Choroid plexus epithelial cell (primary cell): ENCODE results near the gene RPUSD4.
A peak's percentile ranks its signal among the peaks of the same experiment; 100 is the strongest.

ENCODE experiments used
- DNase-seq: peaks from one replicate; pipeline ENCODE4 v3.0.0-alpha.2; 2010; ENCODE audit warnings: low read depth
- H3K4me3 ChIP-seq: 2 replicates; pipeline ENCODE4 v1.5.1; 2011; ENCODE audit warnings: low read depth, mild to moderate bottlenecking, control low read depth, low read length, moderate library complexity
- CTCF ChIP-seq: conservative IDR thresholded peaks from 2 replicates; pipeline ENCODE4 v1.5.1; 2011; ENCODE audit warnings: low read depth, mild to moderate bottlenecking, control low read depth, inconsistent platforms, low read length, moderate library complexity

RPUSD4 gene

GRCh38 chr11:126172596-126173038 lies 38.8 kb downstream of the RPUSD4 start:
- no peak overlapping the region for H3K4me3 ChIP-seq
- DNase-seq, result no peak
- TF ChIP-seq CTCF, result no peak

- DNase-seq, result no peak
- no peak for TF ChIP-seq CTCF
- no peak overlapping the region for H3K4me3 ChIP-seq
Measured at GRCh38 chr11:126169291-126169690, 42.2 kb downstream of the RPUSD4 start.

GRCh38 chr11:126167488-126167887 lies 44.0 kb downstream of the RPUSD4 start:
- TF ChIP-seq CTCF, result no peak
- H3K4me3 ChIP-seq, result no peak overlapping the region
- DNase-seq, result peak; percentile 11

- DNase-seq, result no peak
- H3K4me3 ChIP-seq, result no peak overlapping the region
- TF ChIP-seq CTCF, result no peak
Measured at GRCh38 chr11:126166413-126166812, 45.0 kb downstream of the RPUSD4 start.

- H3K4me3 ChIP-seq, result no peak overlapping the region
- TF ChIP-seq CTCF, result no peak
- no peak for DNase-seq
Measured at GRCh38 chr11:126165757-126166156, 45.7 kb downstream of the RPUSD4 start.

- no peak for TF ChIP-seq CTCF
- DNase-seq, result no peak
- no peak overlapping the region for H3K4me3 ChIP-seq
Measured at GRCh38 chr11:126165311-126165720, 46.1 kb downstream of the RPUSD4 start.

- no peak for TF ChIP-seq CTCF
Measured at GRCh38 chr11:126164781-126165180, 46.7 kb downstream of the RPUSD4 start.

More at GRCh38 chr11:126164781-126165180, 46.7 kb downstream of the RPUSD4 start:
- H3K4me3 ChIP-seq, result no peak overlapping the region
- DNase-seq, result no peak
